Endothelial cell of umbilical vein (primary cell): ENCODE measurements around the gene ARMS2.

Experiments
- CTCF ChIP-seq, 2 donors: IDR thresholded peaks; 1 replicate in 1 of 2; 2 replicates in 1 of 2; pipeline ENCODE4 v1.5.1; 2011; ENCODE audit warnings: low read length in 2 of 2, mild to moderate bottlenecking in 2 of 2, moderate library complexity in 2 of 2, control low read depth in 1 of 2, inconsistent platforms in 1 of 2, low read depth in 1 of 2; ENCODE audit not compliant: insufficient read depth in 1 of 2; ENCODE audit errors: extremely low read depth in 1 of 2
- EZH2 ChIP-seq: IDR thresholded peaks from 2 replicates; pipeline ENCODE4 v1.6.1; 2012; ENCODE audit warnings: borderline replicate concordance, low read depth, mild to moderate bottlenecking, moderate library complexity, low read length, inconsistent platforms; ENCODE audit not compliant: severe bottlenecking
- FOS ChIP-seq: IDR thresholded peaks from 2 replicates; pipeline ENCODE4 v1.6.1; 2011; ENCODE audit warnings: mild to moderate bottlenecking, low read length, moderate library complexity, borderline replicate concordance; ENCODE audit not compliant: insufficient read depth
- GATA2 ChIP-seq: IDR thresholded peaks from 2 replicates; pipeline ENCODE4 v1.7.0; 2011; ENCODE audit warnings: low read depth, mild to moderate bottlenecking, moderate library complexity, mixed read lengths, low read length; ENCODE audit not compliant: insufficient read length, insufficient read depth
- MAX ChIP-seq: IDR thresholded peaks from 2 replicates; pipeline ENCODE4 v1.6.1; 2011; ENCODE audit not compliant: insufficient read depth, insufficient read length
- POLR2A ChIP-seq: IDR thresholded peaks from 2 replicates; pipeline ENCODE4 v1.6.1; 2012; ENCODE audit warnings: low read depth, mild to moderate bottlenecking, control low read depth, low read length
- POLR2AphosphoS5 ChIP-seq: IDR thresholded peaks from 2 replicates; pipeline ENCODE4 v1.6.1; 2012; ENCODE audit warnings: low read depth, mild to moderate bottlenecking, control low read depth, low read length, moderate library complexity; ENCODE audit not compliant: insufficient read depth

- TF ChIP-seq CTCF (IDR thresholded peaks at IDR 0.05; ENCODE audit: extremely low read depth in 1 of 2, insufficient read depth in 1 of 2, low read depth in 1 of 2, low read length in 2 of 2) (no peak), POLR2A (no peak), GATA2 (no peak), POLR2AphosphoS5 (no peak), MAX (no peak), EZH2 (no peak), FOS (no peak)
Measured at GRCh38 chr10:122503886-122504609, 49.6 kb downstream of the ARMS2 start.
